GM08714 (cell line): Measurements from ENCODE around the gene NAA80.

Experiments
- H3K4me3 ChIP-seq: fragments of 200-500 bp; sonication (Bioruptor generic); 2 replicates; pipeline ENCODE4 v1.5.1; 2014; ENCODE audit warnings: mild to moderate bottlenecking, low read length, inconsistent platforms
- ZNF274 ChIP-seq: IDR thresholded peaks from 2 replicates; pipeline ENCODE4 v1.6.1; 2012; ENCODE audit warnings: mild to moderate bottlenecking, low read depth, low read length

Gene NAA80

GRCh38 chr3:50304601-50305000, 5.4 kb upstream of the NAA80 start:
- no peak overlapping the region for H3K4me3 ChIP-seq
- no peak for TF ChIP-seq ZNF274

DNA sequence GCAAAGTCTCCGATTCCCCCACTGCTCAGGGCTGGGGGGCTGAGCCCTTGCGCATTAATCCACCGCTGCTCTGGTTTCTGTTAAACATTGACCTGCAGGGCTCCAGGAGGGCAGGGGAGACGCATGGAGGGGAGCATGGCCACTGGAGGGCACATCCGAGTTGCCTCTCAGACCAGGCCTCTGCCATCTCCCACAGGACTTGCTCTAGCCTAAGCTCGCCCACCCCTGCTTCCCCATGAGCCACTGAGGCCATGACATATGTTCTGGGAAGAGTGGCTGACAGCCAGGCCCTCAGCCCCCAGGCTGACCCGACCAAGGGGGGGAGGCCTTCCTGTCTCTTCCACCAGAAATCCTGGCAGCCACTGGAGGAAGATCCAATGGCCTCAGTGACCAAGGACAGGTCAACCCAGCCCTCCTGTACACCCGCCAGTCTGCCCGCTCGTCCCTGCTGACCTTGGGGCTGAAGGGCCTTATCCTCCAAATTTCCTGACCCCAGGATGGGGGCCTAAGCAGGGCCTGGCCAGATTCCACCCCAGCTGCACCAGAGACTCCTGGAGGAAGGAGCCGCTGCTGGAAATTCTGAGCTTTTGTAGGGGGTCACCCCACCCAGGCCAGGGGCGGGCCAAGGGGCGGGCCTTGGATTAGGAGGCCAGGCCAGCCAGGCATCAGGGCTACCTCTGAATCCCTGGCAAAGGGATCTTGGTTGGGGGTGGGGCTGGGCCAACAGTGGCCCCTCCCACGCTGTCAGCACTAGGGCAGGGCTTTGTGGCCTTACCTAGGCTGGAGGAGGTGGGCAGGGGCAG, 4.0 kb upstream of the NAA80 start, which contains the start of gene HYAL1:
Gene HYAL1 (minus strand): TSS at position 562 of the 803 bp plus-strand sequence. CDS start 618 bp downstream, outside the sequence.
- no peak within 1 kb of the TSS for H3K4me3 ChIP-seq
- no peak for TF ChIP-seq ZNF274

DNA sequence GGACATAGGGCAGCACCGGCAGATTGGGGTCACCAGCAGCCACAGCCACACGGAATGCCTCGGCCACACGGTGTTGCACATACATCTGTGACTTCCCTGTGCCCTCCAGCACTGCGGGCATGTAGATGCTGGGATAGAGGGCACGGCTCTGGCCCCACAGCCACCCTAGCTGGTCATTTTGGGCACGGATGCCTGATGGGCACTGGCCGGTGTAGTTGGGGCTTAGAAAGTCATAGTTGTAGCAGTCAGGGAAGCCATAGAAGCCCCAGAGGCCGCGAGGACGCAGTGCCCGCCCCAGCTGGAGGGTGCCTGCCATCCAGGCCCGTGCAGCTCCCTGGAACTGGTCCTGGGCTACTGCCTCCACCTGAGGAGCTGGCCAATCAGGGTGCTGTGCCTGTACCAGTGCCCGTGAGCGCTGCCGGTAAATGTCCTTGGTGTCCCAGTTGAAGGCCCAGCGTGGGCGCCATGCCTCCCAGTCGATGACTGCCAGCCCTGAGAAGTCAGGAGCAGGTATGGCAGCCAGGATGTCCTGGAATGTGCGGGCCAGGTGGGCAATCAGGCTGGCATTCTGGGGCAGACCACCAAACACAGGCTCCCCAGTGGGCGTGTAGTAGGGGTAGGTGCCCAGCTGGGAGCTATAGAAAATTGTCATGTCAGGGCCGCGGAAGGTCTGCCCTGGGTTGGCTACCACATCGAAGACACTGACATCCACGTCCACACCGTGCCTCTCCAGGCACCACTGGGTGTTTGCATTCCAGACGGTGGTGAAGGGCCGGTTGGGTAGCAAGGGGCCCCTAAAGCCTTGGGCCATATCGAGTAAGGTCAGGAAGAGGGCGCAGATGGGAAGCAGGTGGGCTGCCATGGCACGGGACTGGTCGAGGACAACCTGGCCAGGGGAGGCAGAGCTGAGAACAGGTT, 3.1 kb upstream of the NAA80 start:
- no peak for TF ChIP-seq ZNF274
- H3K4me3 ChIP-seq = no peak overlapping the region

GRCh38 chr3:50300681-50301254, 1.6 kb upstream of the NAA80 start:
- no peak overlapping the region for H3K4me3 ChIP-seq
- TF ChIP-seq ZNF274 = no peak

GRCh38 chr3:50299929-50300680, 900 bp upstream of the NAA80 start:
- H3K4me3 ChIP-seq = peak overlapping the region; percentile 53; the same call in 1 of the 2 replicates
- TF ChIP-seq ZNF274 = no peak

- no peak for TF ChIP-seq ZNF274
- H3K4me3 ChIP-seq = peak overlapping the region; percentile 53; the same call in 1 of the 2 replicates
Measured at GRCh38 chr3:50299638-50299928, 378 bp upstream of the NAA80 start.

- peak overlapping the region; percentile 69; the same call in 1 of the 2 replicates for H3K4me3 ChIP-seq
- no peak for TF ChIP-seq ZNF274
Measured at GRCh38 chr3:50297896-50298725, 1.1 kb downstream of the NAA80 start.

GRCh38 chr3:50297384-50297775, 1.8 kb downstream of the NAA80 start:
- H3K4me3 ChIP-seq = no peak overlapping the region
- no peak for TF ChIP-seq ZNF274

GRCh38 chr3:50296721-50297383, 2.4 kb downstream of the NAA80 start:
- no peak overlapping the region for H3K4me3 ChIP-seq
- no peak for TF ChIP-seq ZNF274

GRCh38 chr3:50295553-50296431, 3.4 kb downstream of the NAA80 start:
- no peak overlapping the region for H3K4me3 ChIP-seq
- no peak for TF ChIP-seq ZNF274

DNA sequence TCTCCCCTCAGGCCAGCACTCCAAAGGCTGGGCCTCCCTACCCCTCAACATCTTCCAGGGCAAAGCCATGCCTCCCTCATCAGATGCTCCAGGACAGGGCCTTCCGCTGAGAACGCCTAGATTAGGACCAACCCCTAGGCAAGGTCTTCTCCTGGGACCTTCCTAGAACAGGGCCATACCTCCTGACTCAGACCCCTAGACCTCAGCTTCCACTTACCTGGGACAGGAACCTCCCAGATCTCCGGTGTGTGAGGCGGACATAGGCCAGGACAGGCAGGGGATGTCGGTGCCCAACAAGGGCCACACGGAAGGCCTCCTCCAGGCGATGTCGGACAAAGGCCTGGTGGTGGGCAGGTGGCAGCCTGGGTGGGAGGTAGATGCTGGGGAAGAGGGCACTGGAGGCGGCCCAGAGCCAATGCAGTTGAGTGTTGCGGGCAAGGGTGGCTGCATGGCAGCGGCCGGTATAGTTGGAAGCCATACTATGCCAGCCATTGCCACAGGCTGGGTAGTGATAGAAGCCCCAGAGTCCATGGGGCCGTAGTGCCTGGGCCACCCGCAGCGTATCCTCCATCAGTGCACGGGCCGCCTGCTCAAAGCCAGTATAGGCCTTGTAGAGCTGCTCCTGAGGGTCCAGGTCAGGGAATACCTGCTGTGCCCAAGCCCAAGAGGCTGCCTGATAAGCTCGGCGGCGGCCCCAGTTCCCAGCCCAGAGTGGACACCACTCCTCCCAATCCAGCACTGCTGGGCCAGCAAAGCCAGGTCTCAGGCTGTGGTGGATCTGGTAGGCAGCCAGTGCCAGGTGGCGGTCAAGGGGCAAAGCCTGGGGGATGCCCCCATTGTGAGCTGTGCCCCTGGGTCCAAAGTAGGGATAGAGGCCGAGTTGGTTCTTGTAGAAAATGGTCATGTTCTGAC, 4.5 kb downstream of the NAA80 start:
- H3K4me3 ChIP-seq = no peak overlapping the region
- no peak for TF ChIP-seq ZNF274

GRCh38 chr3:50294089-50294488, 5.1 kb downstream of the NAA80 start:
- no peak for TF ChIP-seq ZNF274
- no peak overlapping the region for H3K4me3 ChIP-seq
